NCI-H345 treated with DMSO at 0.1 percent for 48 hours (cell line): ENCODE measurements around the gene PLSCR2.
"Not testable (repeated sequence)": the region's sequence is repeated elsewhere in the genome, so short reads cannot be mapped to it uniquely, and the experiment has no call there.

Experiments used
- DNase-seq: peaks from one replicate; lab custom pipeline; 2025; ENCODE audit not compliant: unreplicated experiment; lab: John Stamatoyannopoulos, UW

The PLSCR2 gene

GRCh38 chr3:146469150-146470017, at the start of gene PLSCR2:
PLSCR2 (minus strand) TSS chr3:146469561; CDS start chr3:146459904, 9,657 bp downstream.
- DNase-seq, result peak; percentile 5

DNA sequence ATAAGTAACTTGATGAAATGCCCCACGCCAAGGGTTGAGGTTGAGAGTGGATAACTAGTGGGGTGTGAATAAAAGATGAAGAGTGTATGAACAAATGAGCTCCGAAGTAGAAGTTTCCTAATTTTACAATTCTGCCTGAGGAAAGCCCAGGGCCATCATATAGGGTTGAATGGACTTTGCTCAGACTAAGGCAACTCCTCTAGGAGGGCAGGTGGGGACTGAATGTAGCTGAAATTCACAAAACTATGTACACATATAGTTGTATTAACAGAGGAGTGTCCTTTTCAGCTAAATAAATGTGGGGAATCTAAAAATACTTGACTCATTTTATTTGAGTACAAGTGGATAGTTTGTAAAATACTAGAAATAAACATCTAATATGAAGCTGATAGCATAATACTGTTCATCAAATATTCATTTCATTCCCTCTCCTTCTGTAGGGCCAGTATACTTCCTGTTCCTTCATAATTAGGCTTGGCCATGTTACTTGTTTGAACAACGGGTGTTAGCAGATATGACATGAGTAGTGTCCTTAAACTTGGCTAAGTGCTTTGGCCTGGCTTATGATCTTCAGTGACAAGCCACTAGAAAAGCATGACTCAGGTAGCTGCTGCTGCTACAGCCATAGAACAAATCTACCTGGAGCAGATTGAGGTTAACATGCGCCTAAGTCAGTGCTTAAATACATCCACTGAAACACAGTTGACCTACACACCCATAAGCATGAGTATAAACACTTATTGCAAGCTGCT, 48.5 kb upstream of the PLSCR2 start:
- DNase-seq, result no peak

GRCh38 chr3:146513386-146514051, 44.2 kb upstream of the PLSCR2 start:
- DNase-seq, result no peak

- no peak for DNase-seq
Observed at GRCh38 chr3:146511402-146512134, 42.2 kb upstream of the PLSCR2 start.

DNA sequence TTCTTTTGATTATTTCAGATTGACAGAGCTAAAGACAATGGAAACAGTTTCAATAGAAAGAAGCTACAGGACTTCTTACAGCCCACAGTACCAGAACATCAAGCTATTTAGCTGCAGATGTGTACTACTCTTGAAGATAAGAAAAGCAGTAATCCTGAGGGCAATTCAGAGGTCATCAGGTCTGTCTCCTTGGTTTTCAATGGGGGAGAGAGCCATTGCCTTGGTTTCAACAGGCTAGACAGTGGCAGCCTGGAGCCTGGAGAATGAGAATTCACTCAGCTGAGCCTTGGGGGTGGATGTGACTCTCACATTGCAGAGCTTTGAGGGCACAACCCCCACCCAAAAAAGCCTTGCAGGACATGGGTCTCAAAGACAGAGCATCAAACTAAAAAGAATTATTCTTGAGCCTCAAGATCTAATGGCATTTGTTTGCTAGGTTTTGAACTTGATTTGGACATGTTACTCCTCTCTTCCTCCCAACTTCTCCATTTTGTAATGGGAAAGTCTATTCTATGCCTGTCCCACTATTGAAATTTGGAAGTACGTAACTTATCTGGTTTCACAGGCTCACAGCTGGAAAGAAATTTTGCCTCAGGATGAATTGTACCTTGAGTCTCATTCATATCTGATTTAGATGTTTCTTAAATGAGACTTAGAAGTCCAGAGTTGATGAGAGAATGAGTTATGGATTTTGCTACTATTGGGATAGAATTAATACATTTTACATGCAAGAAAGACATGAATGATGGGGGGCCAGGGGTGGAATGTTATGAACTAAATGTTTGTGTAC, 38.2 kb upstream of the PLSCR2 start:
- DNase-seq, result no peak

DNA sequence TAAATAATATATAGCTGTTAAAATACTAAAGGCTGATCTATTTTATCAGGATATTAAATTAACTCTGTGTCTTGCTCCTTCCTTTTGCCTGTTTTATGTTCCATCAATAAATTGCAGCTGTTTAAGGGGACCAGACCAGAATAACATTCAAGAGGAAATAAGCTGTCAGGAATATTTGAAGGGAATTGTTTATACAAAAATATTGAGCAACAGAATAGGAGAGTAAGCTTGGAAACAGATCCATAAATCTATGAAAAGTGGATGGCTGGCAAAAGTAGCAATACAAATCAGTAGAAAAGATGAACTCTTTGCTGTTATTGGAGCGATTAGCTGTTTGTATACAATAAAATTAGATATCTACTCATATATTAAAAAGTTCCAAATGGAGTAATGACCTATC, 36.2 kb upstream of the PLSCR2 start:
- DNase-seq, result no peak

- no peak for DNase-seq
Observed at GRCh38 chr3:146504498-146505197, 35.3 kb upstream of the PLSCR2 start.

DNA sequence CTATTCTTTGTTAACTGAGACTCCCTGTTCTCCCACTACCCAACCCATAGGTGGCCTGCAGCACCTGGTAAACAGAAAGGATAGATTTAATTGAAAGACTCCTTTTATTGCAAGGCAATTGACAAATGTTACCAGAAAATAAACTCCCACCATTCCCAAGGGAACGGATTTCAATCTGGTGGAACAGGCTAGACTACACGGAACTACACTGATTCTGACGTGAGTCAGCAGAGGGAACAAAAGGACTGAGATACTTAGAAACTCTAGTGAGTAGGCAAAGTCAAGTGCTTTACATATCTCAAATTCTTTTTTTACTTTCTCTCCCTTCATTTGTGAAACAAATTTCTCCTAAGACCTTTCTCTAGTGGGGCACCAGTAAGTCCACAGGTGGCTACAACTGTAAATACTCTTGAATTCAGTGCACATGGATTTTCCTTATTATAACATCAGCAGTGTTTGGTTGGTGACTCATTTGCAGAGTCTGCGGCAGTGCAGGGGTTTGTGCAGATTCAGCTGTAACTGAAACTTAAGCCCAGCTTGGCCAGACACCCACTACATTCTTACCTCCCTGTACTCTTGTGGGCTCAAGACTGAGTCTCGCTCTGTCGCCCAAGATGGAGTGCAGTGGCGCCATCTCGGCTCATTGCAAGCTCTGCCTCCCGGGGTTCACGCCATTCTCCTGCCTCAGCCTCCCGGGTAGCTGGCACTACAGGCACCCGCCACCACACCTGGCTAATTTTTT, 34.3 kb upstream of the PLSCR2 start:
- DNase-seq, result peak; percentile 33

GRCh38 chr3:146502887-146503460, 33.6 kb upstream of the PLSCR2 start:
- DNase-seq, result no peak

- DNase-seq, result no peak
Observed at GRCh38 chr3:146501752-146502151, 32.4 kb upstream of the PLSCR2 start.

GRCh38 chr3:146499701-146500100, 30.3 kb upstream of the PLSCR2 start:
- DNase-seq, result no peak

DNA sequence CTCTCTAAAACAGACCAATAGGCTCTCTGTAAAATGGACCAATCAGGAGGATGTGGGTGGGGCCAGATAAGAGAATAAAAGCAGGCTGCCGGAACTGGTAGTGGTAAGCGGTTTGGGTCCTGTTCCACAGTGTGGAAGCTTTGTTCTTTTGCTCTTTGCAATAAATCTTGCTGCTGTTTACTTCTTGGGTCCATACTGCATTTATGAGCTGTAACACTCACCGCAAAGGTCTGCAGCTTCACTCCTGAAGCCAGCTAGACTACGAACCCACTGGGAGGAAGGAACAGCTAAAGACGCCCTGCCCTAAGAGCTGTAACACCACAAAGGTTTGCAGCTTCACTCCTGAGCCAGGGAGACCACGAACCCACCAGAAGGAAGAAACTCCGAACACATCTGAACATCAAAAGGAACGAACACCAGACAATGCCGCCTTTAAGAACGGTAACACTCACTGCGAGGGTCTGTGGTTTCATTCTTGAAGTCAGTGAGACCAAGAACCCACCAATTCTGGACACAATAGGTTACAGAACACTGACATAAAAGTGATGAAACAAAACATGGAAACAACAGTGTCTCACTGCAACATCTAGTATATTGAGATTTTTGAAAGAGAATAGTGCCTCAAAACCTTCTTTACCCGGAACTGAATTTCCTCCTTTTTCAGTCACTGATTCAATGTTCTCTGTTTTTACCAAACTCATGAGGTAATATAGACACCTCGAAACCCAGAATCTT, 28.8 kb upstream of the PLSCR2 start:
- DNase-seq, result no peak

- DNase-seq, result not testable (repeated sequence)
Observed at GRCh38 chr3:146497145-146497843, 27.9 kb upstream of the PLSCR2 start.

DNA sequence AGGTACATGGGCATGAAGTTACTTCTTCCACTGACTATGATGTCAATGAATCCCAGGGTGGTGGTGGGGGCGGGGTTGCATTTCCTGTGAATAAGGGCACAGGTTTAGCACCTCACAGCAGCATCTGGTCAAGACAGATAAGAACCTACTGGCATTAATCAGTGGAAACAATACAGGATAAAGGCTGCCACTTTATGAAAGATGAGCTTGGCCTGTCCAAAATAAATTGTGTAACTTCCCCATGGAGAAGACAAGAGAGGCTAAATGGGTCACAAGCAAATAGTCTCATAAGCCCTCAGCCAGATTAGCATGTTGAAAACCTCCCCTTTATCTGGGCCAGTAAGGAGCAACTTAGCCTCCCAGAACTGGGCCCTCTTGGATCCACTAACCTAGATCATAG, 27.4 kb upstream of the PLSCR2 start:
- no peak for DNase-seq

DNA sequence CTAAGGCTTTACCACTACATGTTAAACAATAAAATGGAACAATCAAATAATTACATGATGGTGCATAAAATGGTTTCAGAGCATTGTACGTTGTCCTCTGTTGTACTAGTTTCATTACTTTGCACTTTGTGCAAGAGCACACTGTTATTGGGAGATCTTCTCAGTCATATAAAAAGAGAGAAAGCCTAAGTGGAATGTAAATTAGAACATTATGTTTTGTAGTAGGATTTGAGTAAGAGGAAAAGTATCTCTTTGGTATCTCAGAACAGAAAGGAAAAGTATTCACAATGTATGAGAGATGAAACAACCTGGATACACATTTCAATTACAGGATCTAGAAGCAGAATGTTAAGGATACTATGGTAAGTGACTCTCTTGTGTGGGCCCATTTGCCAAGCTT, 26.9 kb upstream of the PLSCR2 start:
- no peak for DNase-seq

DNA sequence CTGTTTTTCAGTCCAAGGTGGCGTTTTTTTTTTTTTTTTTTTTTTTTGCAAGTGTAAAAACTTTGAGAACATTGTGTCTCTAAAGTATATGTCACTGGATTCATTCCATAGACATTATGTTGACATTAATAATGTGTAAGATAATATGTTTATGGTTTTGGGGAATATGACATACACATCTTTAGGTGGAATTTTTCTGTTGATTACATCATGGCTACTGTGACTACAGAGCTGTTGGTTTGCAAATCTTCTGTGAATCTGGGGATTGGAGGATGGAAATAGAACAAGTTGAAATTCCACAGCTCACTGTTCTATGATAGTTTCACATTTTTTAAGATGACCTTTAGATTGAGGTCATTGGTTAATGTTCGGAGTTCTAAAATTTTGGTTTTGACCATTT, 24.4 kb upstream of the PLSCR2 start:
- no peak for DNase-seq

GRCh38 chr3:146493221-146493620, 23.9 kb upstream of the PLSCR2 start:
- DNase-seq, result no peak
